Type B pancreatic cell (in vitro differentiated cells): ENCODE data around the gene RAB43. TPM values are rescaled to one million over a fixed set of nuclear protein-coding genes. Genes with fewer than 3 reads are reported as not detected.

ENCODE experiments used
- DNase-seq: peaks from one replicate; pipeline ENCODE4 v3.0.0; 2021; ENCODE audit warnings: mixed read lengths; ENCODE audit not compliant: unreplicated experiment; ENCODE audit errors: extremely low spot score
- H3K27ac Mint-ChIP-seq: 2 replicates; pipeline ENCODE4 v1.8.0; 2021; ENCODE audit warnings: mild to moderate bottlenecking, mixed read lengths
- H3K27me3 Mint-ChIP-seq: 2 replicates; pipeline ENCODE4 v1.8.0; 2021; ENCODE audit warnings: mixed read lengths
- H3K36me3 Mint-ChIP-seq: 2 replicates; pipeline ENCODE4 v1.8.0; 2021; ENCODE audit warnings: mixed read lengths
- H3K4me1 Mint-ChIP-seq: one replicate; pipeline ENCODE4 v1.8.0; 2021; ENCODE audit warnings: mixed read lengths; ENCODE audit not compliant: unreplicated experiment
- H3K4me3 Mint-ChIP-seq: 2 replicates; pipeline ENCODE4 v1.8.0; 2021; ENCODE audit warnings: mild to moderate bottlenecking, mixed read lengths
- H3K9me3 Mint-ChIP-seq: 2 replicates; pipeline ENCODE4 v1.8.0; 2021; ENCODE audit warnings: mixed read lengths
- total RNA-seq: library from RNA; stranded (reverse); gene quantifications from 2 replicates; pipeline ENCODE4 v1.2.1, GENCODE V29; 2021; ENCODE audit warnings: low replicate concordance
- TF ChIP-seq, protein P1 (sequence below): fragments of 200-600 bp; sonication (generic); conservative IDR thresholded peaks from 2 replicates; pipeline ENCODE4 v1.5.0; 2021; ENCODE audit warnings: antibody characterized with exemption, mild to moderate bottlenecking

RAB43 gene
- total RNA-seq, 1 donor from 2014 or later = 16.2 TPM

DNA sequence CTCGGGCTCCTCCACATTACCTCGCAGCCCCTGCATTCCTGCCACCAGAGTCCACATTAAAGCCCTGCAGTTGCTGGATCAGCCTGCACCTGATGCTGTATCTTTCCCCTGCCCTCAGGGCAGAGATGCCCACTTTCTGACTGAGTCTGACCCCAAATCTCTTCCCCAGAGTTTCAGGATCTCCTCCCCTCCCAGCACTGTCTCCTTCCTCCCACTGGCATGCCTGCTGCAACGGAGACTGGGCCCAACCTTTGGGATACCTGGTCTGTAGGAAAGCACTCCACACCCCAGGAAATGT is 81.6 kb downstream of the RAB43 start:
- no peak overlapping the region for H3K4me3 Mint-ChIP-seq
- TF ChIP-seq, protein P1, sequence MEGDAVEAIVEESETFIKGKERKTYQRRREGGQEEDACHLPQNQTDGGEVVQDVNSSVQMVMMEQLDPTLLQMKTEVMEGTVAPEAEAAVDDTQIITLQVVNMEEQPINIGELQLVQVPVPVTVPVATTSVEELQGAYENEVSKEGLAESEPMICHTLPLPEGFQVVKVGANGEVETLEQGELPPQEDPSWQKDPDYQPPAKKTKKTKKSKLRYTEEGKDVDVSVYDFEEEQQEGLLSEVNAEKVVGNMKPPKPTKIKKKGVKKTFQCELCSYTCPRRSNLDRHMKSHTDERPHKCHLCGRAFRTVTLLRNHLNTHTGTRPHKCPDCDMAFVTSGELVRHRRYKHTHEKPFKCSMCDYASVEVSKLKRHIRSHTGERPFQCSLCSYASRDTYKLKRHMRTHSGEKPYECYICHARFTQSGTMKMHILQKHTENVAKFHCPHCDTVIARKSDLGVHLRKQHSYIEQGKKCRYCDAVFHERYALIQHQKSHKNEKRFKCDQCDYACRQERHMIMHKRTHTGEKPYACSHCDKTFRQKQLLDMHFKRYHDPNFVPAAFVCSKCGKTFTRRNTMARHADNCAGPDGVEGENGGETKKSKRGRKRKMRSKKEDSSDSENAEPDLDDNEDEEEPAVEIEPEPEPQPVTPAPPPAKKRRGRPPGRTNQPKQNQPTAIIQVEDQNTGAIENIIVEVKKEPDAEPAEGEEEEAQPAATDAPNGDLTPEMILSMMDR = no peak
- H3K27ac Mint-ChIP-seq = no peak overlapping the region

DNA sequence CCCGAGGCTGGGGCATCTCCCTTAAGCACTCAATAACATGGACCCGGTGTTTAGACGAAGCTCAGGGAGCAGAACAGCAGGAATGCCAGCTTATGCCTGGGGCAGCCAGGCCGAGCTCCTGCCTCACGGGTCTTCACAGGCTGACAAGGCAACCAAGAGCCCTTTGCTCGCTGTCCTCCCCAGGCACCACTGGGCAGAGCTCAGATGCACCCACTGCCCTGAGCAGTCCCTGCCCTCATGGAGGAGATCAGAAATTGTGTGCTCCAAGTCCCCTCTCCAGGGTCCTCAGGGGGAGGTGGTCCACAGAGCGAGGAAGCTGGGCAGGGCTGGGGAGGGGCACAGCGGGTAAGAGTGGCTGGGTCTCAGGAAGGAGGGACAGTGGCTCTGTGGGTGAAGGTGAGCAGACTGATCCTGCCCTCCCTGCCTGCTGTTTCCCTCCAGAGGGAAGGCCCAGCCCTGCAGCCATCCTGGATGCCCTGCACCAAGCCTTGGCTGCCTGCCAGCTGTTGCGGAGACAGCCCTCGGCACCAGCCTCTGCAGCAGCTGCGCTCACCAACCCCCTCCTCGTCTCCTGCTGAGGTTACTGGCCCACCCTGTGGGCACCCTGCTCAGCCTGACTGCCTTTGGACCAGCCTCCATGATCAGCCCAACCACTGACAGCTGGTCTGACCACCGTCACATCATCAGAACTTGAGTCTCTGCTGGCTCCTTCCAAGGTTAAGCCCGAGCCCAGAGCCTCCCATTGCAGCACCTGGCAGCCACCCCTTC is 82.1 kb downstream of the RAB43 start:
- no peak for DNase-seq
- H3K9me3 Mint-ChIP-seq = no peaks in the 10 kb centered on the region
- peaks cover 13% of the 10 kb centered on the region for H3K27me3 Mint-ChIP-seq
- H3K36me3 Mint-ChIP-seq = no peaks in the 10 kb centered on the region
- no peak overlapping the region for H3K27ac Mint-ChIP-seq
- no peak overlapping the region for H3K4me3 Mint-ChIP-seq
- TF ChIP-seq, protein P1 = no peak
- no peaks in the 10 kb centered on the region for H3K4me1 Mint-ChIP-seq

More for the DNA sequence above, 81.6 kb downstream of the RAB43 start:
- Mint-ChIP-seq H3K36me3 (no peaks in the 10 kb centered on the region), H3K9me3 (no peaks in the 10 kb centered on the region), H3K27me3 (peaks cover 17% of the 10 kb centered on the region), H3K4me1 (no peaks in the 10 kb centered on the region)
- DNase-seq = no peak

DNA sequence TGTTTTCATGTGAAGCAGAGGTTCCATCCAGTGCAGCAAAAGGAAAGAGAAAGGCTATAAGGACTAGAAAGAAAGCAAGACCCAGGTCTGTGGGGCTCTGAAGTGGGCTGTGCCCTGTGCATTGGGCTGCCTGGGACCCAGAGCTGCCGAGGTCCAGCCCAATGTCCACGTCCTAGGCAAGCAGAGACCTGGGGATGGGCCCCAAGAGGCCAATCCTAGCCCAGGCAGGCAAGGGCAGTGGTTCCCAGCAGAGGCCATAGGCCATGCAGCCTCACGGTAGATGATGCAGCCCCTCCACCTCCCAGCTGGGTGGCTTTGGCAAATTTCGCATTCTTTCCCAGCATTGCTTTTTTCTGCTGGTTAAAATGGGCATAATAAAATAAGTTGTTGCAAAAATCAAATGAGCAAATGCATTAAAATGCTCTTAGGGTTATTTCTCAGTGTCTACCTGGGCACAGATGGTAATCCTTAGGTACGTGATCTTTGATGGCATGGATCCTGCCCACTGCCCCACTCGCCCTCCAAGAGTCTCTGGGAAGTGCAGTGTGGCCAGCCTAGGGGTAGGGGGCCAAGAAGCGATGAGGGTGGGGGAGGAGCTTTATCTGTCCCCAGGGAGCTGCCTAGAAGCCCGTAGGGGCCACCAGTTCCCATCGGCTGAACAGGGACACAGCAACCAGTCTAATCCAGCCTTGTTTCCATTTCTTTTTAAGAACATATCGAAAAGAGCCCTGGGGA is 83.3 kb downstream of the RAB43 start:
- DNase-seq = no peak
- no peak overlapping the region for H3K27ac Mint-ChIP-seq
- H3K4me3 Mint-ChIP-seq = no peak overlapping the region
- H3K27me3 Mint-ChIP-seq = peaks cover 13% of the 10 kb centered on the region
- H3K36me3 Mint-ChIP-seq = no peaks in the 10 kb centered on the region
- TF ChIP-seq, protein P1 = no peak
- H3K9me3 Mint-ChIP-seq = no peaks in the 10 kb centered on the region
- H3K4me1 Mint-ChIP-seq = no peaks in the 10 kb centered on the region

Other genes starting within 250 kb of the RAB43 start
- gene ACAD9, start 242.2 kb downstream of the RAB43 start, total RNA-seq = 54.1 and 56.1 TPM in 2 replicates
- 4.4 and 4.5 TPM in 2 replicates for gene CFAP92, start 127.7 kb downstream of the RAB43 start, total RNA-seq
- 0.29 and 2.2 TPM in 2 replicates for gene EFCC1, start 120.5 kb downstream of the RAB43 start, total RNA-seq
- not detected in 2 replicates for gene GP9, start 61.0 kb downstream of the RAB43 start, total RNA-seq
- gene ISY1, start 39.3 kb upstream of the RAB43 start, total RNA-seq = 33.2 and 35.6 TPM in 2 replicates
- 238 and 260 TPM in 2 replicates for gene CNBP, start 62.1 kb upstream of the RAB43 start, total RNA-seq
- gene COPG1, start 127.8 kb upstream of the RAB43 start, total RNA-seq = 169 and 262 TPM in 2 replicates
- gene HMCES, start 157.1 kb upstream of the RAB43 start, total RNA-seq = 33.2 and 34.9 TPM in 2 replicates